Ectodermal cell (in vitro differentiated cells): ENCODE data around the gene HFE.

ENCODE experiments used
- H3K27ac ChIP-seq: 2 replicates; pipeline ENCODE4 v1.7.0; 2013; ENCODE audit warnings: mild to moderate bottlenecking, low read depth, low read length; ENCODE audit not compliant: insufficient read depth, poor library complexity, severe bottlenecking
- H3K27me3 ChIP-seq: 2 replicates; pipeline ENCODE4 v1.7.0; 2013; ENCODE audit warnings: mild to moderate bottlenecking, low read length; ENCODE audit not compliant: insufficient read depth, control insufficient read depth, poor library complexity, severe bottlenecking
- H3K36me3 ChIP-seq: one replicate; pipeline ENCODE4 v1.7.0; 2013; ENCODE audit warnings: low read length; ENCODE audit not compliant: control insufficient read depth, insufficient read depth
- H3K4me1 ChIP-seq: one replicate; pipeline ENCODE4 v1.7.0; 2013; ENCODE audit warnings: low read length; ENCODE audit not compliant: control insufficient read depth, insufficient read depth
- H3K4me3 ChIP-seq: 2 replicates; pipeline ENCODE4 v1.7.0; 2013; ENCODE audit warnings: low read depth, low read length, control low read depth; ENCODE audit not compliant: insufficient read depth
- H3K9me3 ChIP-seq: 2 replicates; pipeline ENCODE4 v1.7.0; 2013; ENCODE audit warnings: mild to moderate bottlenecking, low read length, moderate library complexity; ENCODE audit not compliant: control insufficient read depth
- WGBS, 2 experiments: methylation state at CpG; one replicate each; pipeline ENCODE4 v1.1.7; 2013; ENCODE audit warnings: missing lambda C conversion rate in 2 of 2; 5-methylcytosine and 5-hydroxymethylcytosine counted together

HFE gene

GRCh38 chr6:26122793-26123674 lies 35.8 kb downstream of the HFE start:
- no peaks in the 10 kb centered on the region for H3K27me3 ChIP-seq
- no peaks in the 10 kb centered on the region for H3K9me3 ChIP-seq
- H3K4me1 ChIP-seq, result no peaks in the 10 kb centered on the region
- 1% methylated on average over 38 of the region's 38 CpGs for WGBS, 2 experiments
- peak overlapping the region; percentile 85 for H3K4me3 ChIP-seq
- no peaks in the 10 kb centered on the region for H3K36me3 ChIP-seq
- peak overlapping the region; percentile 89 for H3K27ac ChIP-seq

DNA sequence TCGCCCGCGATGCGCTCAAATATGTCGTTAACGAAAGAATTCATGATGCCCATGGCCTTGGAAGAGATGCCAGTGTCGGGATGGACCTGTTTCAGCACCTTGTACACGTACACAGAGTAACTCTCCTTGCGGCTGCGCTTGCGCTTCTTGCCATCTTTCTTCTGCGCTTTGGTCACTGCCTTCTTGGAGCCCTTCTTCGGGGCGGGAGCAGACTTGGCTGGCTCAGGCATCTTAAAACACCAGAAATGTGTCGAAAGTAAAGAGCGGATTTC lies 36.4 kb downstream of the HFE start:
- Histone ChIP-seq H3K36me3 (no peaks in the 10 kb centered on the region), H3K4me1 (no peaks in the 10 kb centered on the region), H3K27ac (peak overlapping the region; percentile 89), H3K9me3 (no peaks in the 10 kb centered on the region), H3K4me3 (peak overlapping the region; percentile 85), H3K27me3 (no peaks in the 10 kb centered on the region)
- 0% methylated on average over 16 of the region's 16 CpGs for WGBS, 2 experiments

- 0% methylated on average over 45 of the region's 45 CpGs for WGBS, 2 experiments
- no peaks in the 10 kb centered on the region for H3K9me3 ChIP-seq
- no peaks in the 10 kb centered on the region for H3K4me1 ChIP-seq
- no peaks in the 10 kb centered on the region for H3K27me3 ChIP-seq
- H3K36me3 ChIP-seq, result no peaks in the 10 kb centered on the region
- peak overlapping the region; percentile 89 for H3K27ac ChIP-seq
- H3K4me3 ChIP-seq, result peak overlapping the region; percentile 85
Observed at GRCh38 chr6:26123947-26124780, 36.9 kb downstream of the HFE start.

- Histone ChIP-seq H3K27me3 (no peaks in the 10 kb centered on the region), H3K27ac (peak overlapping the region; percentile 88), H3K36me3 (no peaks in the 10 kb centered on the region), H3K4me3 (peak overlapping the region; percentile 85), H3K4me1 (no peaks in the 10 kb centered on the region), H3K9me3 (no peaks in the 10 kb centered on the region)
- 1% methylated on average over 20 to 22 of the region's 22 CpGs for whole genome bisulfite sequencing, 2 experiments
Observed at GRCh38 chr6:26124781-26125685, 37.8 kb downstream of the HFE start.

DNA sequence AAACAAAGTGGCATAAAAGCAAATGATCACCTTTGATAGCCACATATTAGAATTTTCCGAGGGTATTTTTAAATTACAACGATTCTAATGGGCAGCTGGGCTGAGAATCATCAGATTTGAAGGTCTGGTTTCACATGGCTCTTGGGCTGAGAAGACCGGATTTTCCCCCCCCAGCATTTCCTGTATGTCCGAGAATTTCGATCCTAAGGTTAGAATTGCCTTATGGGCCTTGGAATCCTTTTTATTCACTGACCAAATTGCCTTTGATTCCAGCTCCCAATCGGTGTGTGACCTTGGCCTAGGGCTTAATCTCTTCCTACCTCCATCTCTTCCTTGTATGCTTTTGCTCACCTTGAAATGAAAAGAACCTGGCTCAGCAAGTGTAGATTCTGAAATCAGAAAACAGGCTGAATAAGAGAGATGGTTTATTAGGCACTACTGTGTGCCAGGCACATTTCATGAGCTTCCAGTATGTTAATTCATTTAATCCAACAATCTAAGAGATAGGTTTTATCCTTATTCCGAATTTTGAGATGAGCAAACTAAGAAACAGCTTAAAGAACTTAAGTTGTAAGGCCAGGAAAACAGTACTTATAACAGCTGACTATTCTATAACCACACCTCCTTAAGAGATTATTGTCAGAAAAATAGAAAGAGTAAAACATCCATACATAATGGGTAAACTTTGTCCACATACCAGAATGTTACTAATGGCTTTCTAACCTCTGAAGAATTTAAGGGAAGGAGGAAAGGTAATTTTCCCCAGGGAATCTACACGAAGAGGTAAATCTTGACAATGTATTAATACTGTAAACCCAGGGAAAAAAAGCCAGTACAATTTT lies 39.4 kb downstream of the HFE start:
- no peaks in the 10 kb centered on the region for H3K36me3 ChIP-seq
- H3K9me3 ChIP-seq, result no peaks in the 10 kb centered on the region
- H3K27me3 ChIP-seq, result no peaks in the 10 kb centered on the region
- peak overlapping the region; percentile 85 for H3K4me3 ChIP-seq
- H3K4me1 ChIP-seq, result no peaks in the 10 kb centered on the region
- 16 to 22% methylated on average over 7 to 8 of the region's 8 CpGs for WGBS, 2 experiments
- peak overlapping the region; percentile 61 for H3K27ac ChIP-seq

- Histone ChIP-seq H3K9me3 (no peaks in the 10 kb centered on the region), H3K27me3 (no peaks in the 10 kb centered on the region), H3K27ac (no peak overlapping the region), H3K4me3 (no peak overlapping the region), H3K36me3 (no peaks in the 10 kb centered on the region), H3K4me1 (no peaks in the 10 kb centered on the region)
- 88 to 93% methylated on average over 3 to 5 of the region's 5 CpGs for WGBS, 2 experiments
Observed at GRCh38 chr6:26128013-26128771, 41.0 kb downstream of the HFE start.

DNA sequence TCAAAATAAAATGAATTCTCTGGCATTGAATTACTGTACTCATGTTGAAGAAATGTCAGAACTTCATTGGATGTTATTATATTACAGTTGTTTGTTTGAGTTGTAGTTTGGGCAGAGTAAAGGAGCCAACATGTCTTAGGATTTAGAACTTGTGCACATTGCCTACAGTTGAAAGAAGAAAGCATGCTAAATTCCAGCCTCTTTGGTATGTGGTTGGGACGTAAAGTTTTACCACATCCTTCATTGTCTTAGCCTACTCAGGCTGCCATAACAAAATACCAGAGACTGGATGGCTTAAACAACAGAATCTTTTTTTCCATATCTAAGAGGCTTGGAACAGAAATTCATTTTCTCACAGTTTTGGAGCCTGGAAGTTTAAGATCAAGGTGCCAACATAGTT lies 42.4 kb downstream of the HFE start:
- Histone ChIP-seq H3K27ac (no peak overlapping the region), H3K27me3 (no peaks in the 10 kb centered on the region), H3K9me3 (no peaks in the 10 kb centered on the region), H3K4me3 (no peak overlapping the region), H3K36me3 (no peaks in the 10 kb centered on the region), H3K4me1 (no peaks in the 10 kb centered on the region)
- WGBS, 2 experiments, result 82 to 95% methylated on average over 1 of the region's 1 CpG

GRCh38 chr6:26130581-26131249 lies 43.5 kb downstream of the HFE start:
- Histone ChIP-seq H3K27ac (no peak overlapping the region), H3K36me3 (no peaks in the 10 kb centered on the region), H3K4me1 (no peaks in the 10 kb centered on the region), H3K4me3 (no peak overlapping the region), H3K27me3 (no peaks in the 10 kb centered on the region), H3K9me3 (no peaks in the 10 kb centered on the region)
- 95 to 98% methylated on average over 6 of the region's 6 CpGs for WGBS, 2 experiments
